Fibroblast of pulmonary artery (primary cell): ENCODE results near the gene CCT5.

Experiments
- DNase-seq: peaks from one replicate; pipeline ENCODE4 v3.0.0-alpha.2; 2010; ENCODE audit warnings: low read depth
- H3K4me3 ChIP-seq: replicated peaks from 2 replicates; pipeline ENCODE4 v1.5.1; 2011; ENCODE audit warnings: low read depth, mild to moderate bottlenecking, control low read depth, low read length, moderate library complexity
- CTCF ChIP-seq: IDR thresholded peaks from 2 replicates; pipeline ENCODE4 v1.5.1; 2011; ENCODE audit warnings: mild to moderate bottlenecking, control low read depth, low read length, inconsistent platforms; ENCODE audit errors: missing control alignments

Gene CCT5

GRCh38 chr5:10249948-10250805 is at the start of gene CCT5:
CCT5 (plus strand) TSS chr5:10250280; CDS start chr5:10250341, 61 bp downstream.
- peak within 1 kb of the TSS; percentile 98 for H3K4me3 ChIP-seq
- peak; percentile 99 for DNase-seq
- no peak for TF ChIP-seq CTCF

GRCh38 chr5:10201223-10201868 is 48.7 kb upstream of the CCT5 start:
- TF ChIP-seq CTCF: peak; percentile 38

GRCh38 chr5:10202089-10202910 is 47.8 kb upstream of the CCT5 start:
- DNase-seq: no peak
- TF ChIP-seq CTCF: no peak
- no peak overlapping the region for H3K4me3 ChIP-seq

More at GRCh38 chr5:10201223-10201868, 48.7 kb upstream of the CCT5 start:
- peak; percentile 4 for DNase-seq
- no peak overlapping the region for H3K4me3 ChIP-seq

- H3K4me3 ChIP-seq: no peak overlapping the region
- DNase-seq: no peak
- no peak for TF ChIP-seq CTCF
These were observed 41.1 kb upstream of the CCT5 start for GRCh38 chr5:10209004-10209403.

GRCh38 chr5:10213316-10213715 is 36.8 kb upstream of the CCT5 start:
- TF ChIP-seq CTCF: no peak
- H3K4me3 ChIP-seq: no peak overlapping the region
- DNase-seq: no peak

- TF ChIP-seq CTCF: no peak
- no peak for DNase-seq
- H3K4me3 ChIP-seq: no peak overlapping the region
These were observed 36.0 kb upstream of the CCT5 start for GRCh38 chr5:10214041-10214440.
